ENCODE measurements around the gene DOLPP1.

GRCh38 chr9:129052592-129052991 is 28.3 kb upstream of the DOLPP1 start:
- TF ChIP-seq ZXDB (tag by site-specific recombination; IDR thresholded peaks at IDR 0.05) (no peak), ZNF629 (tag by site-specific recombination; IDR thresholded peaks at IDR 0.05) (no peak)
- TF ChIP-seq, protein P1, sequence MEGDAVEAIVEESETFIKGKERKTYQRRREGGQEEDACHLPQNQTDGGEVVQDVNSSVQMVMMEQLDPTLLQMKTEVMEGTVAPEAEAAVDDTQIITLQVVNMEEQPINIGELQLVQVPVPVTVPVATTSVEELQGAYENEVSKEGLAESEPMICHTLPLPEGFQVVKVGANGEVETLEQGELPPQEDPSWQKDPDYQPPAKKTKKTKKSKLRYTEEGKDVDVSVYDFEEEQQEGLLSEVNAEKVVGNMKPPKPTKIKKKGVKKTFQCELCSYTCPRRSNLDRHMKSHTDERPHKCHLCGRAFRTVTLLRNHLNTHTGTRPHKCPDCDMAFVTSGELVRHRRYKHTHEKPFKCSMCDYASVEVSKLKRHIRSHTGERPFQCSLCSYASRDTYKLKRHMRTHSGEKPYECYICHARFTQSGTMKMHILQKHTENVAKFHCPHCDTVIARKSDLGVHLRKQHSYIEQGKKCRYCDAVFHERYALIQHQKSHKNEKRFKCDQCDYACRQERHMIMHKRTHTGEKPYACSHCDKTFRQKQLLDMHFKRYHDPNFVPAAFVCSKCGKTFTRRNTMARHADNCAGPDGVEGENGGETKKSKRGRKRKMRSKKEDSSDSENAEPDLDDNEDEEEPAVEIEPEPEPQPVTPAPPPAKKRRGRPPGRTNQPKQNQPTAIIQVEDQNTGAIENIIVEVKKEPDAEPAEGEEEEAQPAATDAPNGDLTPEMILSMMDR (tag by site-specific recombination; IDR thresholded peaks at IDR 0.05) = no peak

All from HEK293 (cell line).